Right atrium auricular region (tissue), 2 donors: ENCODE measurements around the gene LRRC71. TPM values are rescaled to one million over a fixed set of nuclear protein-coding genes. Genes with fewer than 3 reads are reported as not detected.

ENCODE experiments used
- DNase-seq: peaks from one replicate; pipeline ENCODE4 v3.0.0-alpha.2; 2019; ENCODE audit warnings: low spot score
- H3K27ac ChIP-seq, 2 donors: fragments of 200-600 bp; sonication (generic); 1 replicate in 1 of 2; 2 replicates in 1 of 2; pipeline ENCODE4 v1.5.1; 2016 to 2019
- H3K27me3 ChIP-seq, 2 donors: fragments of 200-600 bp; sonication (generic); one replicate each; pipeline versions ENCODE4 v1.5.1 to v1.6.0; 2017 to 2019
- H3K36me3 ChIP-seq: fragments of 200-600 bp; sonication (generic); one replicate; pipeline ENCODE4 v1.5.1; 2016
- H3K4me1 ChIP-seq, 2 donors: fragments of 200-600 bp; sonication (generic); one replicate each; pipeline versions ENCODE4 v1.5.1 to v1.6.0; 2017 to 2019
- H3K4me3 ChIP-seq, 2 donors: fragments of 200-600 bp; sonication (generic); 1 replicate in 1 of 2; 2 replicates in 1 of 2; pipeline ENCODE4 v1.5.1; 2017 to 2019; ENCODE audit warnings: mild to moderate bottlenecking in 1 of 2, moderate library complexity in 1 of 2
- H3K9me3 ChIP-seq, 2 donors: fragments of 200-600 bp; sonication (generic); one replicate each; pipeline ENCODE4 v1.5.1; 2019
- CTCF ChIP-seq, 2 donors: fragments of 200-600 bp; sonication (generic); IDR thresholded peaks; one replicate each; pipeline ENCODE4 v1.5.1; 2019; ENCODE audit warnings: antibody characterized with exemption in 2 of 2
- total RNA-seq, 2 donors: library from RNA; depleted of rRNA; stranded (reverse); fragments of >200 nt; gene quantifications; one replicate each; pipeline ENCODE4 v1.1.0, GENCODE V29; 2016

The LRRC71 gene
- total RNA-seq, 2 donors from 2014 or later: not detected

GRCh38 chr1:156949127-156949526, 28.7 kb downstream of the LRRC71 start:
- Histone ChIP-seq H3K4me1 (no peaks in the 10 kb centered on the region), H3K27ac (no peak overlapping the region), H3K36me3 (peaks cover 78% of the 10 kb centered on the region), H3K9me3 (no peaks in the 10 kb centered on the region), H3K4me3 (no peak overlapping the region), H3K27me3 (no peaks in the 10 kb centered on the region)
- no peak for TF ChIP-seq CTCF (IDR thresholded peaks at IDR 0.05)
- no peak for DNase-seq

GRCh38 chr1:156951371-156951770, 30.9 kb downstream of the LRRC71 start:
- peaks cover 75% of the 10 kb centered on the region for H3K36me3 ChIP-seq
- H3K4me1 ChIP-seq: no peaks in the 10 kb centered on the region
- H3K27ac ChIP-seq: no peak overlapping the region
- H3K27me3 ChIP-seq: no peaks in the 10 kb centered on the region
- H3K9me3 ChIP-seq: no peaks in the 10 kb centered on the region
- no peak for DNase-seq
- no peak overlapping the region for H3K4me3 ChIP-seq
- TF ChIP-seq CTCF (IDR thresholded peaks at IDR 0.05): no peak

- Histone ChIP-seq H3K27ac (no peak overlapping the region), H3K36me3 (peaks cover 75% of the 10 kb centered on the region), H3K27me3 (no peaks in the 10 kb centered on the region), H3K4me3 (no peak overlapping the region), H3K9me3 (no peaks in the 10 kb centered on the region), H3K4me1 (no peaks in the 10 kb centered on the region)
- TF ChIP-seq CTCF (IDR thresholded peaks at IDR 0.05): no peak
- no peak for DNase-seq
Measured at GRCh38 chr1:156953571-156953970, 33.1 kb downstream of the LRRC71 start.

DNA sequence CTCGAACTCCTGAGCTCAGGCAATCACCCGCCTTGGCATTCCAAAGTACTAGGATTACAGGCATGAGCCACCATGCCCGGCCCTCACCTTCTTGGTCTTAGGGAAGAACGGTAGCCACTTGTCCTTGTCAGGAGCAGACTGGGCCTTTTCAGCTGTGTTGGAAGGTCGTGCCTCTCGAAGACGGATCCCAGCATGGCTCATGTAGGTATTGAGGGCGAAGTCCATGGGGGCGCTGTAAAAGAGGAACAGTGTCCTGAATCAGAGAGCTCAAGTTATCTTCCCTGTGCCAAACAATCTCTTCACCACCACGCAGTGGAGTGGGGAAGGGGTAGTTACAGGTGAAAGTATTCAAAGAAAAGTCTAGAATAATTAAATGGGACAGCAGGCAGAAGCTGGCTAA, 35.9 kb downstream of the LRRC71 start:
- DNase-seq: no peak
- Histone ChIP-seq H3K27me3 (no peaks in the 10 kb centered on the region), H3K4me3 (no peak overlapping the region), H3K4me1 (no peaks in the 10 kb centered on the region), H3K9me3 (no peaks in the 10 kb centered on the region), H3K36me3 (peaks cover 74% of the 10 kb centered on the region), H3K27ac (no peak overlapping the region)
- TF ChIP-seq CTCF (IDR thresholded peaks at IDR 0.05): no peak

- no peak for DNase-seq
- Histone ChIP-seq H3K27me3 (no peaks in the 10 kb centered on the region), H3K9me3 (no peaks in the 10 kb centered on the region), H3K4me1 (no peaks in the 10 kb centered on the region), H3K4me3 (no peak overlapping the region), H3K36me3 (peaks cover 79% of the 10 kb centered on the region), H3K27ac (no peak overlapping the region)
- no peak for TF ChIP-seq CTCF (IDR thresholded peaks at IDR 0.05)
Measured at GRCh38 chr1:156957634-156958033, 37.2 kb downstream of the LRRC71 start.

DNA sequence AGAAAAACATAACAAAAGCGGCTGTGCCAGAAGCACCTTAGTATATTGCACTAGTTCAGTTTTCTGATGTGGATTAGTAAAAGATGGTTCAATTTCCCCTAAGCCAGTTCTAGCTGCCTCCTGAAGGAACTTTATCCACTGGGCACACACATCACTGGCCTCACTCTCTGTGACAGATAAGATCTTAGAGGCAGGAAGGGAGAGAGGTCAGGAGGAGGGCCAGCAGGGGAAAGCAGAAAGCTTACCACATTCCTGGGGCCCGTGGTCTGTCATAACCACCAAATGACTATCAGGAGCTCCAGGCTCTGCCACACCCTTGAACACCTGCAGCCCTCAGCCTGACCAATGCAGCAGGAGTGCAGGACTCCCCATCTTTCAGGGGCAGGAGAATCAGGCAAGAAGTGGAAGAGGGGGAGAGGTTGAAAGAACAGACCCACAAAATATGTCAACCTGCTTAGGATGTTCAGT, 37.8 kb downstream of the LRRC71 start:
- Histone ChIP-seq H3K4me1 (no peaks in the 10 kb centered on the region), H3K9me3 (no peaks in the 10 kb centered on the region), H3K36me3 (peaks cover 85% of the 10 kb centered on the region), H3K4me3 (no peak overlapping the region), H3K27me3 (no peaks in the 10 kb centered on the region), H3K27ac (no peak overlapping the region)
- TF ChIP-seq CTCF (IDR thresholded peaks at IDR 0.05): no peak
- DNase-seq: no peak
